Stomach (tissue), 4 donors: ENCODE results near the gene FBXW12.

Experiments used
- EP300 ChIP-seq: sonication (generic); formaldehyde crosslinking; IDR thresholded peaks from one replicate; pipeline ENCODE4 v1.6.1; 2017; ENCODE audit warnings: antibody characterized with exemption
- POLR2A ChIP-seq, 4 donors: fragments of 450-650 bp; IDR thresholded peaks; one replicate each; pipeline ENCODE4 v1.6.1; 2016; ENCODE audit warnings: antibody characterized with exemption in 4 of 4, control low read depth in 2 of 4, mild to moderate bottlenecking in 1 of 4, moderate library complexity in 1 of 4
- POLR2AphosphoS5 ChIP-seq, 3 donors: sonication (generic); formaldehyde crosslinking; IDR thresholded peaks; one replicate each; pipeline ENCODE4 v1.6.1; 2016; ENCODE audit warnings: antibody characterized with exemption in 3 of 3
- TF ChIP-seq, protein P1 (sequence below), 7 experiments: fragments of 450-650 bp in 4 of 7; fragments of 200-600 bp in 3 of 7; sonication (generic) in 3 of 7; IDR thresholded peaks; one replicate each; pipeline ENCODE4 v1.5.1; 2016 to 2019; ENCODE audit warnings: antibody characterized with exemption in 7 of 7, control low read depth in 2 of 7, mild to moderate bottlenecking in 1 of 7

DNA sequence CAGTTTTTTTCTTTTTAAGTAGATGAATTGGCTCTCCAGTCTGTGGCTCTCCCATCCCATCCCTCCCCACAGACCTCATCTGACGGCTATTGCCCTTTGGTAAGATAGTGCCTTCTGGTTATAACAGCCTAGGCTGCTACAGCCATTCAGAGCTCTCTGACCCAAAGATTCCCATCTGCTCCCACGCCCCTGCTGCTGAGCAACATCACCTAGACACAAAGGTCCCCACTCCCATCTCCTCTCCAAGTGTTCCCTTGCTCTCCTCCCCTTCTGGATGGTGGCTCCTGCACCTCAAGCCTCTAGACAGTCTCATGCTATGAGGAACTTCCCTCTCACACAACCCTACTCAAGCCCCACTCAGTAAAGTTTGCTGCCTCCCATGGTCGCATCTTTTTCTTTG, 23.7 kb downstream of the FBXW12 start:
- TF ChIP-seq POLR2A (IDR thresholded peaks at IDR 0.05) = no peak
- TF ChIP-seq, protein P1, sequence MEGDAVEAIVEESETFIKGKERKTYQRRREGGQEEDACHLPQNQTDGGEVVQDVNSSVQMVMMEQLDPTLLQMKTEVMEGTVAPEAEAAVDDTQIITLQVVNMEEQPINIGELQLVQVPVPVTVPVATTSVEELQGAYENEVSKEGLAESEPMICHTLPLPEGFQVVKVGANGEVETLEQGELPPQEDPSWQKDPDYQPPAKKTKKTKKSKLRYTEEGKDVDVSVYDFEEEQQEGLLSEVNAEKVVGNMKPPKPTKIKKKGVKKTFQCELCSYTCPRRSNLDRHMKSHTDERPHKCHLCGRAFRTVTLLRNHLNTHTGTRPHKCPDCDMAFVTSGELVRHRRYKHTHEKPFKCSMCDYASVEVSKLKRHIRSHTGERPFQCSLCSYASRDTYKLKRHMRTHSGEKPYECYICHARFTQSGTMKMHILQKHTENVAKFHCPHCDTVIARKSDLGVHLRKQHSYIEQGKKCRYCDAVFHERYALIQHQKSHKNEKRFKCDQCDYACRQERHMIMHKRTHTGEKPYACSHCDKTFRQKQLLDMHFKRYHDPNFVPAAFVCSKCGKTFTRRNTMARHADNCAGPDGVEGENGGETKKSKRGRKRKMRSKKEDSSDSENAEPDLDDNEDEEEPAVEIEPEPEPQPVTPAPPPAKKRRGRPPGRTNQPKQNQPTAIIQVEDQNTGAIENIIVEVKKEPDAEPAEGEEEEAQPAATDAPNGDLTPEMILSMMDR (IDR thresholded peaks at IDR 0.05) = no peak
- no peak for TF ChIP-seq POLR2AphosphoS5 (IDR thresholded peaks at IDR 0.05)
- TF ChIP-seq EP300 = no peak
